NB4 (cell line): ENCODE results near the gene CCDC40.
"Not testable (repeated sequence)": the region's sequence is repeated elsewhere in the genome, so short reads cannot be mapped to it uniquely, and the experiment has no call there.

ENCODE experiments used
- DNase-seq: peaks from one replicate; pipeline ENCODE4 v3.0.0; 2010; ENCODE audit warnings: low read depth
- H3K4me3 ChIP-seq: one replicate; pipeline ENCODE4 v1.5.1; 2011; ENCODE audit warnings: mild to moderate bottlenecking, low read depth, low read length, moderate library complexity
- MAX ChIP-seq: IDR thresholded peaks from 2 replicates; pipeline ENCODE4 v1.6.1; 2011; ENCODE audit warnings: low read depth, low read length
- MYC ChIP-seq: IDR thresholded peaks from 2 replicates; pipeline ENCODE4 v1.6.1; 2011; ENCODE audit warnings: low read depth, low read length
- POLR2A ChIP-seq: IDR thresholded peaks from 2 replicates; pipeline ENCODE4 v1.6.1; 2011; ENCODE audit warnings: mild to moderate bottlenecking; ENCODE audit not compliant: insufficient read length; ENCODE audit errors: extremely low read depth
- TF ChIP-seq, protein P1 (sequence below): IDR thresholded peaks from one replicate; pipeline ENCODE4 v1.5.1; 2012; ENCODE audit warnings: low read depth, low read length

CCDC40 gene

GRCh38 chr17:79993390-79994227 is 42.8 kb upstream of the CCDC40 start:
- TF ChIP-seq, protein P1, sequence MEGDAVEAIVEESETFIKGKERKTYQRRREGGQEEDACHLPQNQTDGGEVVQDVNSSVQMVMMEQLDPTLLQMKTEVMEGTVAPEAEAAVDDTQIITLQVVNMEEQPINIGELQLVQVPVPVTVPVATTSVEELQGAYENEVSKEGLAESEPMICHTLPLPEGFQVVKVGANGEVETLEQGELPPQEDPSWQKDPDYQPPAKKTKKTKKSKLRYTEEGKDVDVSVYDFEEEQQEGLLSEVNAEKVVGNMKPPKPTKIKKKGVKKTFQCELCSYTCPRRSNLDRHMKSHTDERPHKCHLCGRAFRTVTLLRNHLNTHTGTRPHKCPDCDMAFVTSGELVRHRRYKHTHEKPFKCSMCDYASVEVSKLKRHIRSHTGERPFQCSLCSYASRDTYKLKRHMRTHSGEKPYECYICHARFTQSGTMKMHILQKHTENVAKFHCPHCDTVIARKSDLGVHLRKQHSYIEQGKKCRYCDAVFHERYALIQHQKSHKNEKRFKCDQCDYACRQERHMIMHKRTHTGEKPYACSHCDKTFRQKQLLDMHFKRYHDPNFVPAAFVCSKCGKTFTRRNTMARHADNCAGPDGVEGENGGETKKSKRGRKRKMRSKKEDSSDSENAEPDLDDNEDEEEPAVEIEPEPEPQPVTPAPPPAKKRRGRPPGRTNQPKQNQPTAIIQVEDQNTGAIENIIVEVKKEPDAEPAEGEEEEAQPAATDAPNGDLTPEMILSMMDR = no peak
- TF ChIP-seq POLR2A (no peak), MAX (peak; percentile 94), MYC (peak; percentile 89)
- peak overlapping the region; percentile 27 for H3K4me3 ChIP-seq
- DNase-seq = peak; percentile 97

DNA sequence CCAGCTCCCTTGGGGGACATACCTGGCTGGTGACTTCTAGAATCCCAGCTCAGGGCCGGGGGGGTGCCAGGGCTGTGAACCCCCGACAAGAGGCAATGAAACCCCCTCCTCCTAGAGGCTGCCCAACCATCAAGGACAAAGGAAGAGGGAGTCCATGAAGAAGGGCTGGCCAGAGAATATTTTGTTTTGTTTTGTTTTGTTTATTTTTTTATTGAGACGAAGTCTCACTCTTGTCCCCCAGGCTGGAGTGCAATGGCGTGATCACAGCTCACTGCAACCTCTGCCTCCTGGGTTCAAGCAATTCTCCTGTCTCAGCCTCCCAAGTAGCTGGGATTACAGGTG is 42.2 kb upstream of the CCDC40 start:
- H3K4me3 ChIP-seq, DNase-seq: not testable (repeated sequence)

DNA sequence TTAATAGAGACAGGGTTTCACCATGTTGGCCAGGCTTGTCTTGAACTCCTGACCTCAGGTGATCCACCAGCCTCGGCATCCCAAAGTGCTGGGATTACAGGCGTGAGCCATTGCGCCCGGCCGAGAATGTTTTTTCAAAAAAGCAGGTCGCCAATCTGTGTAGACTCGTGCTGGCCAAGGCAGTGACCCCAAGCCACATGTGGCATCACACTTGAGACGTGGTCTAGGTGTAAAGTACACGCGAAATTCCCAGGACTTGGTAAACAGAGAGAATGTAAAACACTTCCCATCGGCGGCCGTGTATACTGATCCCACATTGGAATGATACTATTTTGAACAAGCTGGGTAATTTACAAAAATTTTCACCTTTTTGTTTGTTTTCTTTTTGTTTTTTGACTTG is 41.8 kb upstream of the CCDC40 start:
- no peak for TF ChIP-seq MYC
- TF ChIP-seq MAX = no peak
- TF ChIP-seq, protein P1 = no peak
- no peak for DNase-seq
- H3K4me3 ChIP-seq = no peak overlapping the region

- TF ChIP-seq, protein P1 = no peak
- TF ChIP-seq POLR2A = no peak
- TF ChIP-seq MAX = no peak
- no peak for TF ChIP-seq MYC
- no peak overlapping the region for H3K4me3 ChIP-seq
- no peak for DNase-seq
Observed at GRCh38 chr17:79995696-79996095, 40.7 kb upstream of the CCDC40 start.

- peak; percentile 58 for DNase-seq
- no peak for TF ChIP-seq POLR2A
- TF ChIP-seq MYC = no peak
- TF ChIP-seq MAX = no peak
- TF ChIP-seq, protein P1 = no peak
- H3K4me3 ChIP-seq = no peak overlapping the region
Observed at GRCh38 chr17:79996291-79996690, 40.2 kb upstream of the CCDC40 start.

- TF ChIP-seq MAX (no peak; the same call in 1 of the 2 replicates), MYC (peak; percentile 75)
- DNase-seq = peak; percentile 98
- H3K4me3 ChIP-seq = peak overlapping the region; percentile 21
Observed at GRCh38 chr17:79997011-79997660, 39.3 kb upstream of the CCDC40 start.

- no peak overlapping the region for H3K4me3 ChIP-seq
- no peak for DNase-seq
- TF ChIP-seq POLR2A = no peak
Observed at GRCh38 chr17:80000136-80000535, 36.3 kb upstream of the CCDC40 start.
